GM12878 (cell line): ENCODE data around the gene FOXF1.

Experiments used
- CEBPB ChIP-seq, 2 experiments: fragments of 150-350 bp in 1 of 2; IDR thresholded peaks; 2 replicates each; pipeline ENCODE4 v1.6.1; 2012 to 2014; ENCODE audit warnings: low read depth in 2 of 2, low read length in 2 of 2, borderline replicate concordance in 1 of 2, inconsistent platforms in 1 of 2
- CTCF ChIP-seq, 3 experiments: IDR thresholded peaks in 2 of 3; conservative IDR thresholded peaks in 1 of 3; 2 replicates each; pipeline ENCODE4 v1.5.1; 2011; ENCODE audit warnings: low read depth in 3 of 3, low read length in 3 of 3, mild to moderate bottlenecking in 3 of 3, control low read depth in 2 of 3, moderate library complexity in 2 of 3, inconsistent platforms in 1 of 3, mixed read lengths in 1 of 3; ENCODE audit not compliant: control insufficient read depth in 2 of 3, insufficient read depth in 1 of 3; ENCODE audit errors: extremely low read depth in 1 of 3
- EP300 ChIP-seq, 2 experiments: fragments of 150-350 bp in 1 of 2; IDR thresholded peaks; 2 replicates each; pipeline ENCODE4 v1.6.1; 2011 to 2012; ENCODE audit warnings: low read depth in 2 of 2, low read length in 2 of 2, borderline replicate concordance in 1 of 2, improper control_type of control experiment in 1 of 2, inconsistent platforms in 1 of 2; ENCODE audit not compliant: control insufficient read depth in 1 of 2
- EZH2 ChIP-seq: IDR thresholded peaks from 2 replicates; pipeline ENCODE4 v1.6.1; 2012; ENCODE audit warnings: low read depth, mild to moderate bottlenecking, control low read depth, inconsistent platforms, low read length, borderline replicate concordance; ENCODE audit not compliant: control insufficient read depth
- GATAD2B ChIP-seq: fragments of 450-650 bp; conservative IDR thresholded peaks from 2 replicates; pipeline ENCODE4 v1.6.1; 2017; ENCODE audit warnings: low read depth, mild to moderate bottlenecking, moderate library complexity
- MAX ChIP-seq: IDR thresholded peaks from 2 replicates; pipeline ENCODE4 v1.6.1; 2012; ENCODE audit warnings: low read depth, low read length, improper control_type of control experiment
- MLLT1 ChIP-seq: fragments of 450-650 bp; IDR thresholded peaks from 2 replicates; pipeline ENCODE4 v1.6.1; 2016; ENCODE audit warnings: mild to moderate bottlenecking
- MYC ChIP-seq: IDR thresholded peaks from 2 replicates; pipeline ENCODE4 v1.6.1; 2011; ENCODE audit warnings: mild to moderate bottlenecking, low read length, moderate library complexity, inconsistent platforms; ENCODE audit not compliant: insufficient read depth, insufficient replicate concordance, insufficient read length, severe bottlenecking
- PKNOX1 ChIP-seq: fragments of 450-650 bp; IDR thresholded peaks from 2 replicates; pipeline ENCODE4 v1.6.1; 2016; ENCODE audit warnings: mild to moderate bottlenecking
- POLR2A ChIP-seq: IDR thresholded peaks from 2 replicates; pipeline ENCODE4 v1.6.1; 2011; ENCODE audit warnings: low read depth, mild to moderate bottlenecking, low read length
- STAT3 ChIP-seq: IDR thresholded peaks from 2 replicates; pipeline ENCODE4 v1.6.1; 2011; ENCODE audit warnings: low read depth, low read length, improper control_type of control experiment
- USF2 ChIP-seq: IDR thresholded peaks from 2 replicates; pipeline ENCODE4 v1.6.1; 2011; ENCODE audit warnings: low read depth, low read length, improper control_type of control experiment, borderline replicate concordance

- TF ChIP-seq STAT3 (no peak), CEBPB (IDR thresholded peaks at IDR 0.05; ENCODE audit: borderline replicate concordance in 1 of 2, low read depth in 2 of 2, low read length in 2 of 2) (no peak), POLR2A (no peak), PKNOX1 (no peak), EP300 (IDR thresholded peaks at IDR 0.05; ENCODE audit: borderline replicate concordance in 1 of 2, control insufficient read depth in 1 of 2, low read depth in 2 of 2, low read length in 2 of 2) (no peak), MAX (no peak), MLLT1 (peak; percentile 69; the same call in 1 of the 2 replicates), MYC (no peak), GATAD2B (no peak), EZH2 (no peak), USF2 (no peak), CTCF (IDR thresholded peaks at IDR 0.05 in 2 of 3, conservative IDR thresholded peaks at IDR 0.05 in 1 of 3; ENCODE audit: control insufficient read depth in 2 of 3, extremely low read depth in 1 of 3, insufficient read depth in 1 of 3, low read depth in 3 of 3, low read length in 3 of 3) (no peak)
Measured at GRCh38 chr16:86555704-86556075, 45.4 kb downstream of the FOXF1 start.
